Kidney capillary endothelial cell (primary cell): ENCODE results near the gene NIT1.
"Not testable (repeated sequence)": the region's sequence is repeated elsewhere in the genome, so short reads cannot be mapped to it uniquely, and the experiment has no call there.

ENCODE experiments used
- DNase-seq: peaks from one replicate; pipeline ENCODE4 v3.0.0-alpha.2; 2018; ENCODE audit warnings: low spot score

Gene NIT1

GRCh38 chr1:161113915-161114314 is 4.0 kb upstream of the NIT1 start:
- no peak for DNase-seq

- no peak for DNase-seq
Measured at GRCh38 chr1:161114556-161114955, 3.3 kb upstream of the NIT1 start.

- DNase-seq = peak; percentile 48
Measured at GRCh38 chr1:161115132-161115711, 2.7 kb upstream of the NIT1 start.

- DNase-seq = not testable (repeated sequence)
Measured at GRCh38 chr1:161115961-161116360, 1.9 kb upstream of the NIT1 start.

- DNase-seq = peak; percentile 74
Measured at GRCh38 chr1:161119092-161119903, 1.4 kb downstream of the NIT1 start.

GRCh38 chr1:161121042-161121650 is 3.2 kb downstream of the NIT1 start:
- DNase-seq = no peak

GRCh38 chr1:161121834-161122233 is 3.9 kb downstream of the NIT1 start:
- DNase-seq = no peak

GRCh38 chr1:161122967-161123366 is 5.1 kb downstream of the NIT1 start:
- DNase-seq = no peak

GRCh38 chr1:161127649-161128048 is 9.7 kb downstream of the NIT1 start:
- no peak for DNase-seq

- no peak for DNase-seq
Measured at GRCh38 chr1:161128591-161129420, 10.9 kb downstream of the NIT1 start.

GRCh38 chr1:161130266-161130665 is 12.4 kb downstream of the NIT1 start:
- no peak for DNase-seq

- peak; percentile 22 for DNase-seq
Measured at GRCh38 chr1:161131523-161132409, 13.9 kb downstream of the NIT1 start.

- peak; percentile 96 for DNase-seq
Measured at GRCh38 chr1:161132410-161133219, 14.7 kb downstream of the NIT1 start, which contains the start of gene DEDD. Gene DEDD (minus strand): TSS chr1:161132667. CDS start chr1:161124462, 8,205 bp downstream.

- no peak for DNase-seq
Measured at GRCh38 chr1:161133220-161133740, 15.4 kb downstream of the NIT1 start.

GRCh38 chr1:161137881-161138280 is 20.0 kb downstream of the NIT1 start:
- no peak for DNase-seq

- DNase-seq = no peak
Measured at GRCh38 chr1:161138431-161138830, 20.5 kb downstream of the NIT1 start.

GRCh38 chr1:161139766-161140165 is 21.9 kb downstream of the NIT1 start:
- DNase-seq = peak; percentile 56

- DNase-seq = no peak
Measured at GRCh38 chr1:161140755-161141400, 23.0 kb downstream of the NIT1 start.

GRCh38 chr1:161145832-161146231 is 27.9 kb downstream of the NIT1 start:
- DNase-seq = no peak

- DNase-seq = no peak
Measured at GRCh38 chr1:161153176-161153575, 35.3 kb downstream of the NIT1 start.
